NCI-H187 treated with DMSO at 0.1 percent for 48 hours (cell line): ENCODE data around the gene HOXC6.
"Not testable (repeated sequence)": the region's sequence is repeated elsewhere in the genome, so short reads cannot be mapped to it uniquely, and the experiment has no call there.

Source experiments
- DNase-seq: peaks from one replicate; lab custom pipeline; 2025; lab: John Stamatoyannopoulos, UW

HOXC6 gene

GRCh38 chr12:54058128-54058768 is 30.0 kb downstream of the HOXC6 start:
- no peak for DNase-seq

GRCh38 chr12:54059668-54060067 is 31.4 kb downstream of the HOXC6 start:
- no peak for DNase-seq

GRCh38 chr12:54060174-54060974 is 32.1 kb downstream of the HOXC6 start:
- no peak for DNase-seq

GRCh38 chr12:54060975-54061778 is 32.9 kb downstream of the HOXC6 start:
- DNase-seq, result no peak

GRCh38 chr12:54065677-54066076 is 37.4 kb downstream of the HOXC6 start:
- no peak for DNase-seq

GRCh38 chr12:54066408-54066807 is 38.2 kb downstream of the HOXC6 start:
- DNase-seq, result no peak

- DNase-seq, result no peak
Observed at GRCh38 chr12:54068418-54069070, 40.3 kb downstream of the HOXC6 start.

- DNase-seq, result no peak
Observed at GRCh38 chr12:54071942-54072341, 43.7 kb downstream of the HOXC6 start.

GRCh38 chr12:54074308-54074707 is 46.1 kb downstream of the HOXC6 start:
- DNase-seq, result no peak

- no peak for DNase-seq
Observed at GRCh38 chr12:54075409-54075808, 47.2 kb downstream of the HOXC6 start.

- DNase-seq, result no peak
Observed at GRCh38 chr12:54075974-54076373, 47.7 kb downstream of the HOXC6 start.

GRCh38 chr12:54077843-54078242 is 49.6 kb downstream of the HOXC6 start:
- DNase-seq, result not testable (repeated sequence)

- not testable (repeated sequence) for DNase-seq
Observed at GRCh38 chr12:54079115-54079514, 50.9 kb downstream of the HOXC6 start.
